Measurements from ENCODE around the gene MECP2.

DNA sequence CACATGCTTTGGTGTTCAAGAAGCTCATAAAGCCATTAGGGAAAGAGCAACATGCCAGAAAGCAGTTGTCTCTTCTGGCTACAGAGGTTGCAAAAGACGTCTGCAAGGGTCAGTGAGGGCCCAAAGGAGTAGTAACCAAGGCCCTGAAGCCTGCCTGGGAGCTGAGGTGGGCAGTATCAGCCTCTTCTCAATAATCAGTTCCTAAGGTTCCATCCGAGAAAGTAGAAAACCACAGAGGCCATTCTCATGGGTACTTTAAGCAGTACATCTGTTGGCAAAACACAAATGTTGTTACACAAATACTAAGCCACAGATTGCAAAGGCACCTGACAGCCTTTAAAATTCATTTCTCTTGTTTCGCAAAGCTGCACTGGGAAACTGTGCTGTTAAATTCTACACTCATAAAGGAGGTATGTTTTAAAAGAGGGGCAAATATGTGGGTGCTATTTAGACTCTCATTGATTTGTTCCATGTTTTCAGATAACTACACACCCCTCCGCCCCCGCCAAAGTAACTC lies 37.7 kb downstream of the MECP2 start:
- TF ChIP-seq, protein P1, sequence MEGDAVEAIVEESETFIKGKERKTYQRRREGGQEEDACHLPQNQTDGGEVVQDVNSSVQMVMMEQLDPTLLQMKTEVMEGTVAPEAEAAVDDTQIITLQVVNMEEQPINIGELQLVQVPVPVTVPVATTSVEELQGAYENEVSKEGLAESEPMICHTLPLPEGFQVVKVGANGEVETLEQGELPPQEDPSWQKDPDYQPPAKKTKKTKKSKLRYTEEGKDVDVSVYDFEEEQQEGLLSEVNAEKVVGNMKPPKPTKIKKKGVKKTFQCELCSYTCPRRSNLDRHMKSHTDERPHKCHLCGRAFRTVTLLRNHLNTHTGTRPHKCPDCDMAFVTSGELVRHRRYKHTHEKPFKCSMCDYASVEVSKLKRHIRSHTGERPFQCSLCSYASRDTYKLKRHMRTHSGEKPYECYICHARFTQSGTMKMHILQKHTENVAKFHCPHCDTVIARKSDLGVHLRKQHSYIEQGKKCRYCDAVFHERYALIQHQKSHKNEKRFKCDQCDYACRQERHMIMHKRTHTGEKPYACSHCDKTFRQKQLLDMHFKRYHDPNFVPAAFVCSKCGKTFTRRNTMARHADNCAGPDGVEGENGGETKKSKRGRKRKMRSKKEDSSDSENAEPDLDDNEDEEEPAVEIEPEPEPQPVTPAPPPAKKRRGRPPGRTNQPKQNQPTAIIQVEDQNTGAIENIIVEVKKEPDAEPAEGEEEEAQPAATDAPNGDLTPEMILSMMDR (IDR thresholded peaks at IDR 0.05): no peak
- TF ChIP-seq POLR2AphosphoS5 (IDR thresholded peaks at IDR 0.05) (no peak), POLR2A (IDR thresholded peaks at IDR 0.05) (no peak)

Measured in breast epithelium (tissue), 3 donors.